ENCODE measurements around the gene COL8A1. TPM values are rescaled to one million over a fixed set of nuclear protein-coding genes. Genes with fewer than 3 reads are reported as not detected.

The COL8A1 gene
- total RNA-seq, 1 experiment from 2014 or later: 0.87 TPM

DNA sequence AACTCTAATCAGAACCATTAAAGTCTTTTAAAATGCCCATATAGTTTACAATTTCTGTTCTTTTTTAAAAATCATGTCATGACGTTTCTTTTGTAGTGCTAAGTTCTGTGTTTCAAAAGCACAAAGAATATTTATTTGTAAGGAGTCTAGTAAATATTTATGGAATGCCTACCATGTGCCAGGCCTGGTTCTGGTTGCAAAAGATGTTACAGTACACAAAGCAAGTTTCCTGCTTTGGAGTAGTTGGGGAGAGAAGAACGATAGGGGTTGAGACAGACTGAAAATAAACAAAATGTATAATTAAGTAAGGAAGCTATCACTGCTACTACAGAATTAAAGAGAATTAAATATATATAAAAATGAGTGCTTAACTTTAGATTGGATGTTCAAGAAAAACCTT, 92.5 kb downstream of the COL8A1 start:
- Mint-ChIP-seq H3K4me1 (no peaks in the 10 kb centered on the region), H3K9me3 (peaks cover 10% of the 10 kb centered on the region; the same call in 1 of the 2 replicates), H3K27ac (no peak overlapping the region), H3K27me3 (ENCODE audit: low read depth) (no peaks in the 10 kb centered on the region), H3K36me3 (no peaks in the 10 kb centered on the region), H3K4me3 (no peak overlapping the region)
- ChIA-PET CTCF (interaction anchor here (1.3 kb wide), 1 partner anchor 85 kb away, joined by 3 read pairs; no protein-coding TSS in a partner anchor), POLR2A (no interaction called here)
- no peak for DNase-seq (ENCODE audit: low spot score)
- TF ChIP-seq HMGA2 (CRISPR knock-in tag; IDR thresholded peaks at IDR 0.05) (no peak), SOX15 (CRISPR knock-in tag; IDR thresholded peaks at IDR 0.05) (no peak), ETV6 (CRISPR knock-in tag; IDR thresholded peaks at IDR 0.05) (no peak), SMAD4 (CRISPR knock-in tag; IDR thresholded peaks at IDR 0.05) (no peak), TP53 (CRISPR knock-in tag; IDR thresholded peaks at IDR 0.05) (no peak), ZNF317 (CRISPR knock-in tag; IDR thresholded peaks at IDR 0.05; ENCODE audit: borderline replicate concordance, low read depth) (no peak), ESRRA (CRISPR knock-in tag; IDR thresholded peaks at IDR 0.05; ENCODE audit: borderline replicate concordance) (no peak), ATF1 (CRISPR knock-in tag; IDR thresholded peaks at IDR 0.05) (no peak), ZNF232 (CRISPR knock-in tag; IDR thresholded peaks at IDR 0.05) (no peak), NFE2L1 (CRISPR knock-in tag; IDR thresholded peaks at IDR 0.05) (no peak), TEAD4 (CRISPR knock-in tag; IDR thresholded peaks at IDR 0.05) (no peak)
- TF ChIP-seq, protein P1, sequence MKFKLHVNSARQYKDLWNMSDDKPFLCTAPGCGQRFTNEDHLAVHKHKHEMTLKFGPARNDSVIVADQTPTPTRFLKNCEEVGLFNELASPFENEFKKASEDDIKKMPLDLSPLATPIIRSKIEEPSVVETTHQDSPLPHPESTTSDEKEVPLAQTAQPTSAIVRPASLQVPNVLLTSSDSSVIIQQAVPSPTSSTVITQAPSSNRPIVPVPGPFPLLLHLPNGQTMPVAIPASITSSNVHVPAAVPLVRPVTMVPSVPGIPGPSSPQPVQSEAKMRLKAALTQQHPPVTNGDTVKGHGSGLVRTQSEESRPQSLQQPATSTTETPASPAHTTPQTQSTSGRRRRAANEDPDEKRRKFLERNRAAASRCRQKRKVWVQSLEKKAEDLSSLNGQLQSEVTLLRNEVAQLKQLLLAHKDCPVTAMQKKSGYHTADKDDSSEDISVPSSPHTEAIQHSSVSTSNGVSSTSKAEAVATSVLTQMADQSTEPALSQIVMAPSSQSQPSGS (CRISPR knock-in tag; IDR thresholded peaks at IDR 0.05; ENCODE audit: borderline replicate concordance, low read depth): no peak
- TF ChIP-seq, protein P2, sequence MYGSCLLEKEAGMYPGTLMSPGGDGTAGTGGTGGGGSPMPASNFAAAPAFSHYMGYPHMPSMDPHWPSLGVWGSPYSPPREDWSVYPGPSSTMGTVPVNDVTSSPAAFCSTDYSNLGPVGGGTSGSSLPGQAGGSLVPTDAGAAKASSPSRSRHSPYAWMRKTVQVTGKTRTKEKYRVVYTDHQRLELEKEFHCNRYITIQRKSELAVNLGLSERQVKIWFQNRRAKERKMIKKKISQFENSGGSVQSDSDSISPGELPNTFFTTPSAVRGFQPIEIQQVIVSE (CRISPR knock-in tag; IDR thresholded peaks at IDR 0.05; ENCODE audit: borderline replicate concordance): no peak
- TF ChIP-seq, protein P3, sequence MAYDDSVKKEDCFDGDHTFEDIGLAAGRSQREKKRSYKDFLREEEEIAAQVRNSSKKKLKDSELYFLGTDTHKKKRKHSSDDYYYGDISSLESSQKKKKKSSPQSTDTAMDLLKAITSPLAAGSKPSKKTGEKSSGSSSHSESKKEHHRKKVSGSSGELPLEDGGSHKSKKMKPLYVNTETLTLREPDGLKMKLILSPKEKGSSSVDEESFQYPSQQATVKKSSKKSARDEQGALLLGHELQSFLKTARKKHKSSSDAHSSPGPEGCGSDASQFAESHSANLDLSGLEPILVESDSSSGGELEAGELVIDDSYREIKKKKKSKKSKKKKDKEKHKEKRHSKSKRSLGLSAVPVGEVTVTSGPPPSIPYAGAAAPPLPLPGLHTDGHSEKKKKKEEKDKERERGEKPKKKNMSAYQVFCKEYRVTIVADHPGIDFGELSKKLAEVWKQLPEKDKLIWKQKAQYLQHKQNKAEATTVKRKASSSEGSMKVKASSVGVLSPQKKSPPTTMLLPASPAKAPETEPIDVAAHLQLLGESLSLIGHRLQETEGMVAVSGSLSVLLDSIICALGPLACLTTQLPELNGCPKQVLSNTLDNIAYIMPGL (CRISPR knock-in tag; IDR thresholded peaks at IDR 0.05): no peak
- TF ChIP-seq, protein P4, sequence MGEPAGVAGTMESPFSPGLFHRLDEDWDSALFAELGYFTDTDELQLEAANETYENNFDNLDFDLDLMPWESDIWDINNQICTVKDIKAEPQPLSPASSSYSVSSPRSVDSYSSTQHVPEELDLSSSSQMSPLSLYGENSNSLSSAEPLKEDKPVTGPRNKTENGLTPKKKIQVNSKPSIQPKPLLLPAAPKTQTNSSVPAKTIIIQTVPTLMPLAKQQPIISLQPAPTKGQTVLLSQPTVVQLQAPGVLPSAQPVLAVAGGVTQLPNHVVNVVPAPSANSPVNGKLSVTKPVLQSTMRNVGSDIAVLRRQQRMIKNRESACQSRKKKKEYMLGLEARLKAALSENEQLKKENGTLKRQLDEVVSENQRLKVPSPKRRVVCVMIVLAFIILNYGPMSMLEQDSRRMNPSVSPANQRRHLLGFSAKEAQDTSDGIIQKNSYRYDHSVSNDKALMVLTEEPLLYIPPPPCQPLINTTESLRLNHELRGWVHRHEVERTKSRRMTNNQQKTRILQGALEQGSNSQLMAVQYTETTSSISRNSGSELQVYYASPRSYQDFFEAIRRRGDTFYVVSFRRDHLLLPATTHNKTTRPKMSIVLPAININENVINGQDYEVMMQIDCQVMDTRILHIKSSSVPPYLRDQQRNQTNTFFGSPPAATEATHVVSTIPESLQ (CRISPR knock-in tag; IDR thresholded peaks at IDR 0.05): no peak
- TF ChIP-seq, protein P5, sequence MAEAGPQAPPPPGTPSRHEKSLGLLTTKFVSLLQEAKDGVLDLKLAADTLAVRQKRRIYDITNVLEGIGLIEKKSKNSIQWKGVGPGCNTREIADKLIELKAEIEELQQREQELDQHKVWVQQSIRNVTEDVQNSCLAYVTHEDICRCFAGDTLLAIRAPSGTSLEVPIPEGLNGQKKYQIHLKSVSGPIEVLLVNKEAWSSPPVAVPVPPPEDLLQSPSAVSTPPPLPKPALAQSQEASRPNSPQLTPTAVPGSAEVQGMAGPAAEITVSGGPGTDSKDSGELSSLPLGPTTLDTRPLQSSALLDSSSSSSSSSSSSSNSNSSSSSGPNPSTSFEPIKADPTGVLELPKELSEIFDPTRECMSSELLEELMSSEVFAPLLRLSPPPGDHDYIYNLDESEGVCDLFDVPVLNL (CRISPR knock-in tag; IDR thresholded peaks at IDR 0.05; ENCODE audit: borderline replicate concordance, low read depth): no peak
- TF ChIP-seq, protein P6, sequence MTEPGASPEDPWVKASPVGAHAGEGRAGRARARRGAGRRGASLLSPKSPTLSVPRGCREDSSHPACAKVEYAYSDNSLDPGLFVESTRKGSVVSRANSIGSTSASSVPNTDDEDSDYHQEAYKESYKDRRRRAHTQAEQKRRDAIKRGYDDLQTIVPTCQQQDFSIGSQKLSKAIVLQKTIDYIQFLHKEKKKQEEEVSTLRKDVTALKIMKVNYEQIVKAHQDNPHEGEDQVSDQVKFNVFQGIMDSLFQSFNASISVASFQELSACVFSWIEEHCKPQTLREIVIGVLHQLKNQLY (CRISPR knock-in tag; IDR thresholded peaks at IDR 0.05): no peak
- no peak for ATAC-seq

DNA sequence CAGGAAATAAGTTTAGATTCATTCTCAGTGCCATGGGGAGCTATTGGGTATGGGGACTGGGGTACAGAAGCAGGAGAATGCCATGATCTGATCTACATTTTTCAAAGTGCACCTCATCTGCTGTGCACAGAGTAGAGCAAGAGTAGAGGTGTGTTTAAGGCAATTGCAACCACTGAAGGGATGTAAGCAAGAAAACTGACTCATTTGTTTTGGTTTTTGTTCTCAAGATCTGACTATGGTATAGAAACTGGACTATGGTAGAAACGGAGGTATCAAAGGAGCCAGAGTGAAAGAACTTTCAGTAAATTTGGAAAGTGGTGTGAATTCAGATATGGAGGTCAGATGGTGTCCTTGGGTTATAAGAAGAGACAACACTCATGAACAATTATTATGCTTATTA, 93.1 kb downstream of the COL8A1 start:
- Mint-ChIP-seq H3K27me3 (ENCODE audit: low read depth) (no peaks in the 10 kb centered on the region), H3K4me3 (no peak overlapping the region), H3K27ac (no peak overlapping the region), H3K36me3 (no peaks in the 10 kb centered on the region), H3K4me1 (no peaks in the 10 kb centered on the region), H3K9me3 (peaks cover 7% of the 10 kb centered on the region; the same call in 1 of the 2 replicates)
- ChIA-PET CTCF (interaction anchor here (1.3 kb wide), 1 partner anchor 86 kb away, joined by 3 read pairs; no protein-coding TSS in a partner anchor), POLR2A (no interaction called here)
- no peak for DNase-seq (ENCODE audit: low spot score)
- no peak for ATAC-seq
- TF ChIP-seq ZNF121 (CRISPR knock-in tag; IDR thresholded peaks at IDR 0.05): no peak
- TF ChIP-seq, protein P7, sequence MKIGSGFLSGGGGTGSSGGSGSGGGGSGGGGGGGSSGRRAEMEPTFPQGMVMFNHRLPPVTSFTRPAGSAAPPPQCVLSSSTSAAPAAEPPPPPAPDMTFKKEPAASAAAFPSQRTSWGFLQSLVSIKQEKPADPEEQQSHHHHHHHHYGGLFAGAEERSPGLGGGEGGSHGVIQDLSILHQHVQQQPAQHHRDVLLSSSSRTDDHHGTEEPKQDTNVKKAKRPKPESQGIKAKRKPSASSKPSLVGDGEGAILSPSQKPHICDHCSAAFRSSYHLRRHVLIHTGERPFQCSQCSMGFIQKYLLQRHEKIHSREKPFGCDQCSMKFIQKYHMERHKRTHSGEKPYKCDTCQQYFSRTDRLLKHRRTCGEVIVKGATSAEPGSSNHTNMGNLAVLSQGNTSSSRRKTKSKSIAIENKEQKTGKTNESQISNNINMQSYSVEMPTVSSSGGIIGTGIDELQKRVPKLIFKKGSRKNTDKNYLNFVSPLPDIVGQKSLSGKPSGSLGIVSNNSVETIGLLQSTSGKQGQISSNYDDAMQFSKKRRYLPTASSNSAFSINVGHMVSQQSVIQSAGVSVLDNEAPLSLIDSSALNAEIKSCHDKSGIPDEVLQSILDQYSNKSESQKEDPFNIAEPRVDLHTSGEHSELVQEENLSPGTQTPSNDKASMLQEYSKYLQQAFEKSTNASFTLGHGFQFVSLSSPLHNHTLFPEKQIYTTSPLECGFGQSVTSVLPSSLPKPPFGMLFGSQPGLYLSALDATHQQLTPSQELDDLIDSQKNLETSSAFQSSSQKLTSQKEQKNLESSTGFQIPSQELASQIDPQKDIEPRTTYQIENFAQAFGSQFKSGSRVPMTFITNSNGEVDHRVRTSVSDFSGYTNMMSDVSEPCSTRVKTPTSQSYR (CRISPR knock-in tag; IDR thresholded peaks at IDR 0.05): no peak
- TF ChIP-seq JUN (CRISPR knock-in tag; IDR thresholded peaks at IDR 0.05): no peak
- TF ChIP-seq ZNF317 (CRISPR knock-in tag; IDR thresholded peaks at IDR 0.05; ENCODE audit: borderline replicate concordance, low read depth): no peak
- TF ChIP-seq SP1 (CRISPR knock-in tag; conservative IDR thresholded peaks at IDR 0.05): no peak
- no peak for TF ChIP-seq ATF1 (CRISPR knock-in tag; IDR thresholded peaks at IDR 0.05)
- TF ChIP-seq IRF2 (CRISPR knock-in tag; IDR thresholded peaks at IDR 0.05; ENCODE audit: borderline replicate concordance, low read depth): no peak
- no peak for TF ChIP-seq FOXK1 (CRISPR knock-in tag; IDR thresholded peaks at IDR 0.05)

Measured in WTC11 (cell line).